Suprapubic skin (tissue), 3 donors: ENCODE data around the gene ESX1.

ENCODE experiments used
- POLR2AphosphoS5 ChIP-seq, 3 donors: sonication (generic); formaldehyde crosslinking; IDR thresholded peaks; one replicate each; pipeline ENCODE4 v1.6.1; 2017; ENCODE audit warnings: antibody characterized with exemption in 3 of 3
- TF ChIP-seq, protein P1 (sequence below), 2 donors: fragments of 200-600 bp in 1 of 2; fragments of 450-650 bp in 1 of 2; sonication (generic) in 1 of 2; IDR thresholded peaks; one replicate each; pipeline ENCODE4 v1.5.1; 2016 to 2019; ENCODE audit warnings: antibody characterized with exemption in 2 of 2, mild to moderate bottlenecking in 1 of 2, moderate library complexity in 1 of 2

DNA sequence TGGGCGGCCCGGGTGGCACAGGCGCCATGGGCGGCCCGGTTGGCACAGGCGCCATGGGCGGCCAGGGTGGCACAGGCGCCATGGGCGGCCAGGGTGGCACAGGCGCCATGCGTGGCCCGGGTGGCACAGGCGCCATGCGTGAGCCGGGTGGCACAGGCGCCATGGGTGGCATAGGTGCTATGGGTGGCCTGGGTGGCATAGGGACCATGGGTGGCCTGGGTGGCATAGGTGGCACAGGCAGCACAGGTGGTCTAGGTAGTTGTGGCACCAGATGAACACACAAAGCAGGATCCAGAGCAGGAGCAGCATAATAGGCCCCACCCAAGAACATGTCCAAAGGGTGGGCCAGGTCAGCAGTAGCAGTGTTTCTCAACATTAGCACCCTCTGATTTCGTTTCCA, 4.3 kb downstream of the ESX1 start:
- TF ChIP-seq, protein P1, sequence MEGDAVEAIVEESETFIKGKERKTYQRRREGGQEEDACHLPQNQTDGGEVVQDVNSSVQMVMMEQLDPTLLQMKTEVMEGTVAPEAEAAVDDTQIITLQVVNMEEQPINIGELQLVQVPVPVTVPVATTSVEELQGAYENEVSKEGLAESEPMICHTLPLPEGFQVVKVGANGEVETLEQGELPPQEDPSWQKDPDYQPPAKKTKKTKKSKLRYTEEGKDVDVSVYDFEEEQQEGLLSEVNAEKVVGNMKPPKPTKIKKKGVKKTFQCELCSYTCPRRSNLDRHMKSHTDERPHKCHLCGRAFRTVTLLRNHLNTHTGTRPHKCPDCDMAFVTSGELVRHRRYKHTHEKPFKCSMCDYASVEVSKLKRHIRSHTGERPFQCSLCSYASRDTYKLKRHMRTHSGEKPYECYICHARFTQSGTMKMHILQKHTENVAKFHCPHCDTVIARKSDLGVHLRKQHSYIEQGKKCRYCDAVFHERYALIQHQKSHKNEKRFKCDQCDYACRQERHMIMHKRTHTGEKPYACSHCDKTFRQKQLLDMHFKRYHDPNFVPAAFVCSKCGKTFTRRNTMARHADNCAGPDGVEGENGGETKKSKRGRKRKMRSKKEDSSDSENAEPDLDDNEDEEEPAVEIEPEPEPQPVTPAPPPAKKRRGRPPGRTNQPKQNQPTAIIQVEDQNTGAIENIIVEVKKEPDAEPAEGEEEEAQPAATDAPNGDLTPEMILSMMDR (IDR thresholded peaks at IDR 0.05), result no peak
- no peak for TF ChIP-seq POLR2AphosphoS5 (IDR thresholded peaks at IDR 0.05)
